Measurements from ENCODE around the gene KCNMB2. TPM values are rescaled to one million over a fixed set of nuclear protein-coding genes. Genes with fewer than 3 reads are reported as not detected.

The KCNMB2 gene
- polyA plus RNA-seq, 3 donors: not detected

DNA sequence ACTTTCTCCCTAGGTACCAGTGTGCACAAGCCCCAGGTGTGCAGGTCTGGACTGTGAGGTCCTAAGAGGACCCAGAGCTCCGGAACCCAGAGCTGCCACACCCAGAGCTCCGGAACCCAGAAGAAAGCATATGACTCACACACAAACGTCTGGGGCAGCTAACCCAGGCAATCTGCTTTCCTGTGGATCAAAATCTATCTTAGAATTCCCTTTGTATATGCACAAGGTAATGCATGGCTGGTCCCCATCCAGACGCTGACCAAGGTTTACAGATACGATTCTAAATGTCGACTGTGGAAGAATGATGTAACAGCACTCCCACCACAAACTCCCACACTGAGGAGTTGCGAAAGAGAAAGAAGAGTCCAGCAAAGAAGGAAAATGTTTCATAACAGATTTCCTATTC, 15.7 kb downstream of the KCNMB2 start:
- no peaks in the 10 kb centered on the region for H3K36me3 ChIP-seq (replicated peaks in 1 of 2; ENCODE audit: control insufficient read depth in 1 of 2, insufficient read depth in 2 of 2, low read length in 2 of 2)
- H3K9me3 Mint-ChIP-seq: peaks cover 0 to 4% (median 0%) of the 10 kb centered on the region in 7 donors
- H3K9ac ChIP-seq (ENCODE audit: insufficient read depth, low read length, poor library complexity, severe bottlenecking): no peak overlapping the region
- peak; percentile 2 to 3 (median 2) for DNase-seq
- peaks cover 8 to 12% of the 10 kb centered on the region in 2 donors for H3K4me1 ChIP-seq (ENCODE audit: control insufficient read depth in 1 of 2, insufficient read depth in 2 of 2, low read length in 2 of 2)
- intact Hi-C loops (cut with micrococcal nuclease): no loop called here
- H3K79me2 ChIP-seq (ENCODE audit: insufficient read depth, low read length): no peaks in the 10 kb centered on the region
- H3K27ac ChIP-seq (ENCODE audit: low read depth in 1 of 2, low read length in 2 of 2): peak overlapping the region in 1 of 2 donors; percentile 49
- peak overlapping the region; percentile 71 for H3K4me2 ChIP-seq (replicated peaks; ENCODE audit: extremely low read depth, low read length, poor library complexity, severe bottlenecking)
- H2AFZ ChIP-seq (ENCODE audit: insufficient read depth, low read depth, low read length, poor library complexity, severe bottlenecking): peak overlapping the region; percentile 74
- 26% methylated on average over 3 of the region's 7 CpGs for WGBS (ENCODE audit: insufficient coverage)
- no peaks in the 10 kb centered on the region for H3K27me3 ChIP-seq (ENCODE audit: control insufficient read depth in 2 of 2, insufficient read depth in 2 of 2, low read length in 2 of 2)
- no peaks in the 10 kb centered on the region for H3K27me3 Mint-ChIP-seq (ENCODE audit: low read depth in 3 of 3)
- H3K36me3 Mint-ChIP-seq: no peaks in the 10 kb centered on the region
- H4K20me1 ChIP-seq (ENCODE audit: insufficient read depth, low read length): no peaks in the 10 kb centered on the region
- TF ChIP-seq, protein P1, sequence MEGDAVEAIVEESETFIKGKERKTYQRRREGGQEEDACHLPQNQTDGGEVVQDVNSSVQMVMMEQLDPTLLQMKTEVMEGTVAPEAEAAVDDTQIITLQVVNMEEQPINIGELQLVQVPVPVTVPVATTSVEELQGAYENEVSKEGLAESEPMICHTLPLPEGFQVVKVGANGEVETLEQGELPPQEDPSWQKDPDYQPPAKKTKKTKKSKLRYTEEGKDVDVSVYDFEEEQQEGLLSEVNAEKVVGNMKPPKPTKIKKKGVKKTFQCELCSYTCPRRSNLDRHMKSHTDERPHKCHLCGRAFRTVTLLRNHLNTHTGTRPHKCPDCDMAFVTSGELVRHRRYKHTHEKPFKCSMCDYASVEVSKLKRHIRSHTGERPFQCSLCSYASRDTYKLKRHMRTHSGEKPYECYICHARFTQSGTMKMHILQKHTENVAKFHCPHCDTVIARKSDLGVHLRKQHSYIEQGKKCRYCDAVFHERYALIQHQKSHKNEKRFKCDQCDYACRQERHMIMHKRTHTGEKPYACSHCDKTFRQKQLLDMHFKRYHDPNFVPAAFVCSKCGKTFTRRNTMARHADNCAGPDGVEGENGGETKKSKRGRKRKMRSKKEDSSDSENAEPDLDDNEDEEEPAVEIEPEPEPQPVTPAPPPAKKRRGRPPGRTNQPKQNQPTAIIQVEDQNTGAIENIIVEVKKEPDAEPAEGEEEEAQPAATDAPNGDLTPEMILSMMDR (IDR thresholded peaks at IDR 0.05): no peak
- H3K4me3 Mint-ChIP-seq: peak overlapping the region; percentile 17 to 89
- no peak overlapping the region for H3K27ac Mint-ChIP-seq
- H3K4me3 ChIP-seq (replicated peaks in 1 of 3; ENCODE audit: low read depth in 2 of 3, low read length in 3 of 3): peak overlapping the region in 2 of 3 experiments; percentile 6 to 61
- H3K4me1 Mint-ChIP-seq: peaks cover 16% of the 10 kb centered on the region
- H3K9me3 ChIP-seq (replicated peaks in 1 of 2; ENCODE audit: control insufficient read depth in 1 of 2, insufficient read depth in 1 of 2, low read length in 2 of 2): no peaks in the 10 kb centered on the region

DNA sequence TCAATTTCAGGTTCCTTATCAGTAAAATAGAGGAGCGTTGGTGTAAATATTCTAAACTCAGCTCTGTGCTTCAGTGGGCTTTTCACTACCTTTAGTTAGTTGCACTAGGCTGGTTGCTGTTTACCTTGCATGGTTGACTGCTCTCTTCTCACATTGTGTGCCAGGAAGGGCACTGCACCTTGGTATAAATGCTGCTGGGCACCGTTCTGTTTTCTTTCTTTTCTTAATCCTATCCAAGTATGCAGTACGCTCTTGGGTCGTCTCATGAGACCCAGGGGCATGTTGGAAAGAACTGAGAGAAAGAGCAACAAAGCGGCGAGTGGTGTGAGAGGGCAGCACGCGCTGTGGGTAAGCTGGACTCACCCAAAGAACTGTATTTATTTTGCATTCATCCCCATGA, 22.4 kb downstream of the KCNMB2 start:
- H3K4me1 ChIP-seq (ENCODE audit: control insufficient read depth in 1 of 2, insufficient read depth in 2 of 2, low read length in 2 of 2): no peaks in the 10 kb centered on the region
- DNase-seq: no peak
- Mint-ChIP-seq H3K27ac (no peak overlapping the region), H3K4me3 (no peak overlapping the region), H3K27me3 (ENCODE audit: low read depth in 3 of 3) (peaks cover 0 to 3% (median 0%) of the 10 kb centered on the region in 3 donors), H3K9me3 (peaks cover 0 to 8% (median 3%) of the 10 kb centered on the region in 7 donors), H3K36me3 (no peaks in the 10 kb centered on the region), H3K4me1 (no peaks in the 10 kb centered on the region)
- no peaks in the 10 kb centered on the region for H4K20me1 ChIP-seq (ENCODE audit: insufficient read depth, low read length)
- intact Hi-C loops (cut with micrococcal nuclease): no loop called here
- TF ChIP-seq, protein P1 (IDR thresholded peaks at IDR 0.05): no peak
- H3K27ac ChIP-seq (ENCODE audit: low read depth in 1 of 2, low read length in 2 of 2): no peak overlapping the region
- no peak overlapping the region for H3K4me2 ChIP-seq (replicated peaks; ENCODE audit: extremely low read depth, low read length, poor library complexity, severe bottlenecking)
- no peak overlapping the region for H3K9ac ChIP-seq (ENCODE audit: insufficient read depth, low read length, poor library complexity, severe bottlenecking)
- no peaks in the 10 kb centered on the region for H3K27me3 ChIP-seq (ENCODE audit: control insufficient read depth in 2 of 2, insufficient read depth in 2 of 2, low read length in 2 of 2)
- WGBS (ENCODE audit: insufficient coverage): no CpG with 5 or more reads among the region's 8 CpGs
- no peaks in the 10 kb centered on the region for H3K9me3 ChIP-seq (replicated peaks in 1 of 2; ENCODE audit: control insufficient read depth in 1 of 2, insufficient read depth in 1 of 2, low read length in 2 of 2)
- no peaks in the 10 kb centered on the region for H3K79me2 ChIP-seq (ENCODE audit: insufficient read depth, low read length)
- no peak overlapping the region for H3K4me3 ChIP-seq (replicated peaks in 1 of 3; ENCODE audit: low read depth in 2 of 3, low read length in 3 of 3)
- H3K36me3 ChIP-seq (replicated peaks in 1 of 2; ENCODE audit: control insufficient read depth in 1 of 2, insufficient read depth in 2 of 2, low read length in 2 of 2): no peaks in the 10 kb centered on the region
- no peak overlapping the region for H2AFZ ChIP-seq (ENCODE audit: insufficient read depth, low read depth, low read length, poor library complexity, severe bottlenecking)
